ENCODE results near the gene ARID5B.

- TF ChIP-seq CTCF (conservative IDR thresholded peaks at IDR 0.05 in 1 of 2, IDR thresholded peaks at IDR 0.05 in 1 of 2; ENCODE audit: low read depth in 1 of 2, low read length in 2 of 2): no peak
- TF ChIP-seq EZH2 (IDR thresholded peaks at IDR 0.05; ENCODE audit: low read length, missing control alignments): no peak
Observed at GRCh38 chr10:61877887-61878739, 23.4 kb upstream of the ARID5B start.

Data from fibroblast of lung (primary cell).